GM11168 (cell line): ENCODE results near the gene MAP2K7.
"Not testable (repeated sequence)": the region's sequence is repeated elsewhere in the genome, so short reads cannot be mapped to it uniquely, and the experiment has no call there.

ENCODE experiments used
- in situ Hi-C: fragments of 300-500 bp; cut with MboI; formaldehyde crosslinking; loops from one replicate; pipeline ENCODE4 v1.12.0; 2022; ENCODE audit warnings: low sequenced_read_pairs; ENCODE audit not compliant: unreplicated experiment

The MAP2K7 gene

DNA sequence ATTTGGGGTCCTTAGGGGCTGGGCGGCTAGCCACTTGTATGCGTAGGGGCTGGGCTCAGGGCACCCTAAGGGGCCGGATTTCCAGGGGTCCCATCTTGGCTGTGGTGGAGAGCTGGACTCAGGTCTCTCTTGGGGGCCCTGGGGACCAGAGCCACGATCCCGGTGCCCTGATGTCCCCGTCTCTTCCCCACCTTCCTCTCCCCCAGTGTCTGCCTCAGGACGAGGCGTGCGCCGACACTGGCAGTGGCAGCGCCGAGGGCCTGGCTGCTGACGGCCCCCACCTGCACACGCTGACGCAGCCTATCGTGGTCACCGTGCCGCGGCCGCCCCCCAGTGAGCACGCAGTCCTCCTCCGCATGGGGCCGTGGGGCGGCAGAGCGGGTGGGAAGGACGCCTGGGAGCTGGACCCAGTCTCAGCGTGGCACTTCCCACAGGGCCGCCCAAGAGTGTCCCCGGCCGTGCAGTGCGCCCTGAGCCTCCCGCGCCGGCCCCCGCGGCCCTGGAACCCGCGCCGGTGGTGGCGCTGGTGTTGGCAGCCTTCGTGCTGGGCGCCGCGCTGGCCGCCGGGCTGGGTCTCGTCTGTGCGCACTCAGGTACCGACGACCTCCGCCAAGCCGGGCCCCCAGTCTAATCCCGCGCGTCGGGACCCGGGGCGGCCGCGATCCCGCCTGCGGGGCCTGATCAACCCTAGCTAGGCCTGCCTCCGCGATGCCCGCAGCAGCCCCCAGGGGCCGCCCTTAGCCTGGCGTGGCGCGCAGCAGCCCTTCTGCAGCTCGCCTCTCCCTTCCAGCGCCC, 13.8 kb downstream of the MAP2K7 start:
- in situ Hi-C loops: no loop called here

DNA sequence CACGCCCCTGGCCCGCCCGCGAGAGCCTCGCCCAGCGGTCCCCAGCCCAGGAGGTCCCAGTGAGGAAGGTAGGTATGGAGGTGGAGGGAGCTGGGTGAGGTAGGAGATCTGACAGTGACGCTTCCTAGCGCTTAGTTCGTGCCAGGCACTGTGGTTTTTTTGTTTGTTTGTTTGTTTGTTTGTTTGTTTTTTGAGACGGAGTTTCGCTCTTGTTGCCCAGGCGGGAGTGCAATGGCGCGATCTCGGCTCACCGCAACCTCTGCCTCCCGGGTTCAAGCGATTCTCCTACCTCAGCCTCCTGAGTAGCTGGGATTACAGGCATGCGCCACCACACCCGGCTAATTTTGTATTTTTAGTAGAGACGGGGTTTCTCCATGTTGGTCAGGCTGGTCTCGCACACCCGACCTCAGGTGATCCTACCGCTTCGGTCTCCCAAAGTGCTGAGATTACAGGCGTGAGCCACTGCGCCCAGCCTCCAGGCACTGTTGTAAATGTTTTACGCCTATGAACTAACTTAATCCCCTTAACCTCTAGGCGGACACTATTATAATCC, 14.5 kb downstream of the MAP2K7 start:
- in situ Hi-C loops: not testable (repeated sequence)

DNA sequence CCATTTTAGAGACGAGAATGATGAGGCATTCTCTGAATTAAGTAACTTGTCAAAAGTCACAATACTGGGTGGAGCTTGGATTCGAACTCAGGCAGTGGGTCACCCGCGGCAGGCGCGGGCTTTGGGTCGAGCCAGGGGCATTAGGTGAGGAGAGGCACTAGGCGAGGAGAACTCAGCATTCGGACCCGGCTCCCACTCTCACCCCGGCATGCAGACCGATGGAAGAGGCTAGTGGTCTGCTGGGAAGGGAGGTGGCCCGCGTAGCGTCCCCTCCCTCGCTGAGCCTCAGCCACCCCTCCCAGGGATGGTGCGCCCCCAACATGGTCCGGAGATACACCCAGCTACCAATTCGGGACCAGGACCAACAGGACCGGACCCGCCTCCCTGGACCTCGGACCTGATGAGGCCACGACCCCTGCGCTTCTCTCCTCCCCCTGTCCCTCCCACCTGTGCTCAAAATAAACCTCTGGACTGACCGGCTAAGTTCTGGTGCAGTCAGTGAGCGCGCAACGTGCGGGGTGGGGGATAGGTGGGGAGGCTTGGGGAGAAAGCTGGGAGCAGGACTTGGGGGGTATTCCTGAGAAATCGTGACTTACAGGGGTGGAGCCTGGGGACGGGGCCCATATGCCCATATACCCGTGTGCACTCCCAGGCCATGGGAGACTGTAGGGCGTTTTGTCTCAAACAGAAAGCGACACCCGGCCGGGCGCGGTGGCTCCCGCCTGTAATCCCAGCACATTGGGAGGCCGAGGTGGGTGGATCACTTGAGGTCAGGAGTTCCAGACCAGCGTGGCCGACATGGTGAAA, 15.1 kb downstream of the MAP2K7 start:
- in situ Hi-C loops: no loop called here

DNA sequence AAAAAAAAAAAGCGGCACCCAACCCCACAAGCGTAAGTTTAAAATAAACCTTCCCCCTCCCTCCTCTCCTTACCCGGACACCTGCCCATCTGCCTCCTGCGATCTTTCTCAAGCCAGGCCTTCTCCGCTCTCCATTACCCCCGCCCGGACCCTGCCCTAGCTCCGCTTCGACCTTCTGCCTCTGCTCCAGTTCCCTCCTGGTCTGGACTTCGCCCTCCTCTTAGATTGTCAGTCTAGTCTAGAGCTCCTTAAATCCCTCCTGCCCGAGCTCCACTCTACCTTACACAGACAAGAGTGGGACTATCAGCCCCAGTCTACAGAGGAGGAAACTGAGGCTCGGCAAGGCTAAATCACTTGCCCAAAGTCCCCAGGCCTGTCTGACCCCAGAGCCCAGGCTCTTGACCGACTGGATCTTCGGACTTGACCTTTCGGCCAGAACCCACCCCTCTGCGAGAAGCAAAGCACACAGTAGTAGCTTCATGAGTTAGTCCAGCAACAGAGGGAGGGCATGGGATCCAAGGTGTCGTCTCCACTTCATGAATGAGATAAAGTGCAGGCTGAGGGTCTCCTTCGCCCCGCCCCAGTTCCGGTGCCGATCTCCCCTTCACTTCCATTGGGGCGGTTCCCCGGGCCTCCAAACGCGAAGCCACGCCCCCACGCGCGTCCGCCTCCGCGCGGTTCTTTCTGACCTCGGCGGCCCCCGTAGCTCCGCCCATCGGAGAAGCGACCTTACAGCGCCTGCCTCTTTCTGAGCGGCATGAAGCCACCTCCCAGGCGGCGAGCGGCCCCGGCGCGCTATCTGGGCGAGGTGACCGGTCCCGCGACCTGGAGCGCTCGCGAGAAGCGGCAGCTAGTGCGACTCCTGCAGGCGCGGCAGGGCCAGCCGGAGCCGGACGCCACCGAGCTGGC, 16.2 kb downstream of the MAP2K7 start, which contains the start of gene SNAPC2:
Gene SNAPC2 (plus strand): TSS at position 729 of the 909 bp plus-strand sequence. CDS start 29 bp downstream, at position 758.
- in situ Hi-C loops: no loop called here

DNA sequence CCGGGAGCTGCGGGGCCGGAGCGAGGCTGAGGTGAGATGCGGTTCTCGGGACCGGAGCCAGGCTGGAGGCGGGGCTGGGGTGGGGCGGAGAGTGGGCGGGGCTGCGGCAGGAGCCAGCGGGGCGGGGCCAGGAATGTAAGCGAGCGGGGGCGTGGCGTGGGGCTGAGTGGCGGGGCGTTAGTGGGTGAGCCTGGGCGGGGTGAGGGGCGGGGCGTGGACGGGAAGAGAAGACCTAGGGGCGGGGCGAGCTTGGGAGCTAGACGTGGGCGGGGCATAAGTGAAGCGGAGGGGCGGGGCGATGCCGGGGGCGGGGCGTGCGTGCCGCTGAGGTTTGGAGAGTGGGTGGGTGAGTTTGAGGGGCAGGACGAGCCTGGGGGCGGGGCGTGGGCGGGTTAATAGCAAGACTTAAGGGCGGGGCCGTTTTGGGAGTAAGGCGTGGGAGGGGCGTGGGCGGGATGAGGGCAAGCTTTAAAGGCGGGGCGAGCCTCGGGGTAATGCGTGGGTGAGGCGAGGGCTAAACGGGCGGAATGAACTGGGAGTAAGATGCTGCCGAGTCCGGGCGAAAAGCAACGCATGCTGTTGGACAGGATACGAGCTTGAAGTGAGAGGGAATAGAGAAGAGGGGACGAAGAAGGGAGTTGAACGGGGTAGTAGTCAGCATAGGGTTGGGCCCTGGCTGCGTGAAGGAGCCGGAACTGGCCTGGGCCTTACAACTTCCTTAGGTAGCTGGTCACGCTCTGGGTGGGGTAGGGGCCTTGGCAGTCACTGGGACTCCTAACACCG, 17.0 kb downstream of the MAP2K7 start:
- in situ Hi-C loops: no loop called here

DNA sequence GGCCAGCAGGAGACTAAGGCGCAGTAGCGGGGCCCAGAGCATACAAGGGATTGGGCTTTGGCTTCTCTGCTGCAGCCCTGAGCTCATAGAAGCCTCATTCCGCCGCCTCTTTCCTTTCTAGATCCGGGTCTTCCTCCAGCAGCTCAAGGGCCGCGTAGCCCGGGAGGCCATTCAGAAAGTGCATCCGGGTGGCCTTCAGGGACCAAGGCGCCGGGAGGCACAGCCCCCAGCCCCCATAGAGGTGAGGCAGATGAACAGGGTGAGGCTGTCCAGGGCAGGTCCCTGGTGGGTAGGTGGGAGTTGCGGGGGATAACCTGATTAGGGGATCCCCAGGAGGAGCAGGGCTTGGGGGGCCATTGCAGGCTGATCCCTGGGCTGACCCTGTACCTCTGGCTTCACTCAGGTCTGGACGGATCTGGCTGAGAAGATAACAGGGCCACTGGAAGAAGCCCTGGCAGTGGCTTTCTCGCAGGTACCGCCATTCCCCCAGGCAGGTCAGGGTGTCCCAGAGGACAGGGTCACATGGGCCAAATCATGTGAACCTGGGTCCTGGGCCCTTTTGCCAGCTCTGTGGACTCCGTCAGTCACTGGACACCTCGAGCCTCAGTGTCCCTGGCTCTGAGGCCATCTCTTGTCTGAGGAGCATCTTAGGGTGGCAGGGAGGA, 17.8 kb downstream of the MAP2K7 start:
- in situ Hi-C loops: no loop called here

DNA sequence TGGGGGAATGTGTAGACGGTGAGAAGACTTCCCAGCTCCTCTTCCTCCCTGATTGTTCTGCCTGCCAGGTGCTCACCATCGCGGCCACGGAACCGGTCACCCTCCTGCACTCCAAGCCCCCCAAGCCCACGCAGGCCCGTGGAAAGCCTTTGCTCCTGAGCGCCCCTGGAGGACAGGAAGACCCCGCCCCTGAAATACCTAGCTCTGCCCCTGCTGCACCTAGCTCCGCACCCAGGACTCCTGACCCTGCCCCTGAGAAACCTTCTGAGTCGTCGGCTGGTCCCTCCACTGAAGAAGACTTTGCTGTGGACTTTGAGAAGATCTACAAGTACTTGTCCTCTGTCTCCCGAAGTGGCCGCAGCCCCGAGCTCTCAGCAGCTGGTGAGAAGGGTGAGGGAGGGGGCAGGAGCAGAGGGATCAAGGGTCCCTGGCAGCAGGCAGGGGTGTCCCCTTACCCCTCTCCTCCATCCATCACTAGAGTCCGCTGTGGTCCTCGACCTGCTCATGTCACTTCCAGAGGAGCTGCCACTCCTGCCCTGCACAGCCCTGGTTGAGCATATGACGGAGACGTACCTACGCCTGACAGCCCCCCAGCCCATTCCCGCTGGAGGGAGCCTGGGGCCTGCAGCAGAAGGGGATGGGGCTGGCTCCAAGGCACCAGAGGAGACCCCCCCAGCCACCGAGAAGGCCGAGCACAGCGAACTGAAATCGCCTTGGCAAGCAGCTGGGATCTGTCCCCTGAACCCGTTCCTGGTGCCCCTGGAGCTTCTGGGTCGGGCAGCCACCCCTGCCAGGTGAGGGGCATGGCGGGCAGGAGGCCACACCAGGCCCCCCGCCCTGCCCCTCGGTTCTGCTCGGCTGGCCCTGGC, 18.5 kb downstream of the MAP2K7 start:
- in situ Hi-C loops: no loop called here

DNA sequence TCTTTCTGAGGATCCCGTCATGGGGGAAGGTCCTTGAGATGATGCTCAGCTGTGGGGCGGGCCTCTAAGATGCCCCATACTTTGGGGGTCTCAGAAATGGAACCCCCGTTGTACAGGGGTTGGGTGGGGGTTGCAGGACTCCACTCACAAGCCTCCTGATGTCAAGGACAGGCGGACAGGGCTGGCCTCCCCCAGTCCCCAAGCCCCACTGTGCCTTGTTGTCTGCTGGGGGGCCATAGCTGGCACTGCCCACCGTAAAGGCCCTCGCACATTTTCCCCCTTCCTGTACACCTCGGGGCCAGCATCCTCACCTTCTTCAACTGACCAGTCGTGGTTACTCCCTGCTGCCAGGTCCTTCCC, 19.1 kb downstream of the MAP2K7 start:
- in situ Hi-C loops: no loop called here

DNA sequence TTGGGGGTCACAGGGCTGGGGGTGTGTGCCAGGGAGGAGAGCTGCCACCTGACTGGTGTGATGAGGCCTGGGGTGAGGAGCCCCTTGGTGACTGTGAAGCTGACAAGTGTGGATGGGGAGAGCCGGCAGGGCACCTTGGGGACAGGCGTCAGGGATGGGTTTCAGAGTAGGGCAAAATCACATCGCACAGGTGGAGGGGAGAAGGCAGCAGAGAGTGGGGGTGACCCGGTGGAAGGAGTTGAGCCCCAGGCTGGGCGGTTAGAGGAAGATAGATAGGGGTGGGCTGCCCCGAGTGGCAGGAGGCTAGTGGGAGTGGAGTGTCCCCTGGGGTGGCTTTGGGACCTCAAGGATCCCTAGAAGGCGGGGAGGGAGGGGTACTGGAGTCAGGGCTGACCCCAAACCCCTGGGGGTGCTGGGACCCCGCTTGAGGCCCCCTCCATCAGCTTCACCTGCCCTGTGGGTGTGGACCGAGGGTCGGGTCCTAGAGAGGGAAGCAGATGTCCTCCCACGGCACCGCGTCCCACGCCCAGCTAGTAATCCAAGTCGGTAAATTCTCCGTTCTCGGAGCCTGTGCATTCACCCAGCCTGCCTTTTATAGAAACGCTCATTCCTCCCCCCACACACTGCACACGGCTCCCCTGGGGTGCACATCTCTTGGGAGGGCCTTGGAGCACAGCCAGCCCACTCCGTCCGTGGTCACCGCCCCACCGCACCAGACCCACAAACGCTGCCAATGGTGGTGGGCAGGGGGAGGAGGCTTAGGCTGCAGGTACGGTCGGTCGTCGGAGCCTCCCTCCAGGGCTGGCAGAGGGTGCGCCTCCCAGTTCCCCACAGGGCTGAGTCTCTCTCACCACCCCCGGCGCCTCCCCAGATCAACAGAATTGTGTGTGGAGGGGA, 19.9 kb downstream of the MAP2K7 start:
- in situ Hi-C loops: no loop called here

DNA sequence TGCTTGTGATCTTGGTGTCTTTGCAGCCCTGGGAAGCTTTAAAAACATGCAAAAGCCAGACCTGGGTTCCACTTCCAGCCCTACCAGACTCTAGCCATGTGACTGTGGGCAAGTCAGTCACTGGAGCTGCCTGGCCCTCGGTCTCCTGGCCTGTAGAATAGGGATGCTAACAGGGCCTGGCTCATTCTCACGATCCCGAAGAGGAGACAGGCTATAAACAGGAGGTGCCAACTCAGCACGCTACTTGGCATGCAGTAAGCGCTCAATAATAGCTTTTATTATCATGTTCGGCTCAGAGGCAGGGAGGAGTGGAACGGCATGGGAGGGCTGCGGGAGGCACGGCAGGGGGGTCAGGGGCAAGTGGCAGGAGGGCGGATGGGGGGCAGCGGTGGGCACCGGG, 20.6 kb downstream of the MAP2K7 start:
- in situ Hi-C loops: no loop called here

DNA sequence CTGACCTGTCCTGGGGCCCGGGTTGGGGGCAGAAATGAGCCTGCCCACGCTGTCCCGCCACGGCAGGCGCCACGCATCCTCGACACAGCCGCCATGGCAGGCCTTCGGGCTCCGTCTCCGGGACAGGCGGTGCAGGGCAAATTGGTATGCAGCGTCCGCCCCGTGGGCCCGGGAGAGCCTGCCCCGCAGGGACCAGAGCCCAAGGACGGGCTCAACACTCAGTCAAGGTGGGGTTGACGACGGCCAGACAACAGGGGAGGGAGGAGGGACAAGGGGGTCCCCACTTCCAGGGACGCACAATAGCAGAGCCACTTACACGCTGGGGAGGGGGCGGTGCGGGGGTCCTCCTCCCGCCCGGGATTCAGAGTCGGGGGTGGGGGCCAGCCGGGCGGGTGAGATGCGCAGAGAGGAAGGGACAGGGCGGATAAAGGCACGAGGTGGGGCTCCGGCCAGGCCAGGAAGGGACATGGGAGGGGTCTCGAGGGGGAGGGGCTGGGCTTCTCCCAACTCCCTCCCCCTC, 21.0 kb downstream of the MAP2K7 start:
- in situ Hi-C loops: no loop called here

DNA sequence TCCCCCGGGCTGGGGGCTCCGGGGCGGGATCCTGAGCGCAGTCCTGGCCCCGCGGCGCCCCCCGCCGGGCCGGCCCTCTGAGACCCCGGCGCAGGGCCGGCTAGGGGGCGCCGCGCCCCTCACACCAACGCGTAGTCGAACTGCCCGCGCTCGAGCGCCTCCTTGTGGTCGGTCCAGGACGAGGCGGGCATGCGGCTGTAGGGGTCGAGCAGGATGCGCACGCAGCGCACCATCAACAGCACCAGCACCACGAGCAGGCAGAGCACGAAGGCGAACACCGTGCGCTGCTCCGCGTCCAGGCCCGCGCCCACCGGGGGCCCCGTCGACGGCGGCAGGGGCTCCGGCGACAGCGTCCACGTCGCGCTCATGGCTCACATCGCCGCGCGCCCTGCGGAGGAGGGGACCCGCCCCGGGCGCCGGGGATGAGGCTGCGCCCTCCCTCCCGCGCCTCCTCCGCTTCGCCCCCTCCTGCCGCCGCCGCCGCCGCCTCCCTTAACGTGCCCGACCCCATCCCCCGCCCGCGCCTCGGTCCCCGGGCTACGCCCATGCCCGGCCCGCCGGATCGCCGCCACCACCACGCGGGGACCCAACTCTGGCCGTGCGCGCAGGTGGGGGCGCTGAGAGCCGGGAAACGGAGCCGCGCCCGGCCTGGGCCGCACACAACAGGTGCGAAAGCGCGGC, 21.6 kb downstream of the MAP2K7 start:
- in situ Hi-C loops: no loop called here

DNA sequence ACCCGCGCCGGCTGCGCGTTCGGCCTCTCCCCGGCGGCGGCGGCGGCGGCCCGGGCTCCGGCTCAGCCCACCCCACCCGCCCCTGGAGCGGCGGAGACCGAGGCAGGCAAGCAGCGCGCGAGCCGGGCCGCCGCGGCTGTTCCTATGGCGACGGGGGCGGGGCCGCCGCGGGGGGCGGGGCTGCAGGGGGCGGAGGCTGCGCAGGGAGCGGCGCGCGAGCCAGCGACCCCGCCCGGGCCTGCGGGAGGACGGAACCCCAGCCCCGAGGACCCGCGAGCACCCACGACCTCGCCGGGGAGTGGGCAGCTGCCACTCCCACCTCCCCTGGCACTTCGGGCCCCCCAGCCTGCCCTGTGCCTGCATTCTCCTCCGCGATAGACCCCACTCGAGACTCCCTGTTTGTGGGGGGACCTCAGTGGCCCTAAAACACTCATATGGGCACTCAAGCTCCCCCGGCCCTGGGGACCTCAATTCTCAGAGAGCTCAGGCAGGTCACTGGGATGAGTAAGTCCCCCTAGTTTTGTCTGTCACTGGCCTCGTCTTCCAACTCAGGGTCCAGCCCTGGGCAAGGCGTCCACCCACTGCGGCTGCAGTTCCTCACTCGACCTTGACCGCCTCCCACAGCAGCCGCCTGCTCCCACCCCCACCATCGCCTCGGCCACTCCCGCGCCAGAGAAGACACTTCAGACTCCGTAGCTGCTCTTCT, 22.5 kb downstream of the MAP2K7 start, which contains the start of gene CTXN1:
Gene CTXN1 (minus strand): TSS at position 115 of the 706 bp plus-strand sequence. CDS start 597 bp downstream, outside the sequence.
- in situ Hi-C loops: no loop called here

DNA sequence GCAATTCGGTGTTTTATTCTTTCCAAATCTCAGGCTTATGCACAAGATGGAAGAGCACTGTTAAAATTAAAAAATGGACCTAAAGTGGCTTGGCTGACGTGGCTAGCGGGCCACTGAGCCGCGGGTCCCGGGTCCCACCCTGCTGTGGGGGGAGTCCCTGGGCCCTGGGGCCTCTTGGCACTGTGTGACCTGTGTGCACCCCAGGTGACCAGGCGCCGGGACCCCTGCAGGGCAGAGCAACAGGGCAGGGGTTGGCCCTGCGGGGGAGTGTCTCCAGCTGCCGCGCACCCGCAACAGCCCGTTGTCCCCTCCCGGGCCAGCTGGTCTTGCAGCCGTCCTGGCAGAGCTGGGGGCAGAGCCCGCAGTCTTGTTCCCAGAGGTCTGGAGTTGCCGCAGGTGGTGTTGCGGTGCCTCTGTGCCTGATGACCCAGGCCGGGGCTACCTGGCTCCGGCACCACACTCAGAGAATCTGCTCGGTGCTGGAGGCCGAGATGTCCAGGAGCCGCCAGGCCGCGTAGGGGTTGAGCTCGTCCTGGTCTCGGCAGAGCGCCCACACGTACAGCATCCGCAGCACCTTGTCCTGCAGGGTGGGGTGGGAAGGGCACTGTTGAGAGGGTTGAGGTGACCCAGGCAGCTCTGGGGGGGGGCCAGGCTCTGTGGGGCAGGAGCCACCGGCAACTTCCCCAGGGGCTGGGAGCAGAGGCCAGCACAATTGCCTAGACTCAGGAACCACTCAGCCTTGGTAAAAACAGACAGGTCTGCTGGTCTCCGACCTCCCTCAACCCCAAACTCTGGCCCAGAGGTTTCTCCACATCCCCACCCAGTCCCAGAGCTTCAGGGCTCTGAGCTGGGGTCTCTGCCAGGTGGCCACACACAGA, 23.3 kb downstream of the MAP2K7 start:
- in situ Hi-C loops: no loop called here
